ENCODE data around the gene UBR4.

DNA sequence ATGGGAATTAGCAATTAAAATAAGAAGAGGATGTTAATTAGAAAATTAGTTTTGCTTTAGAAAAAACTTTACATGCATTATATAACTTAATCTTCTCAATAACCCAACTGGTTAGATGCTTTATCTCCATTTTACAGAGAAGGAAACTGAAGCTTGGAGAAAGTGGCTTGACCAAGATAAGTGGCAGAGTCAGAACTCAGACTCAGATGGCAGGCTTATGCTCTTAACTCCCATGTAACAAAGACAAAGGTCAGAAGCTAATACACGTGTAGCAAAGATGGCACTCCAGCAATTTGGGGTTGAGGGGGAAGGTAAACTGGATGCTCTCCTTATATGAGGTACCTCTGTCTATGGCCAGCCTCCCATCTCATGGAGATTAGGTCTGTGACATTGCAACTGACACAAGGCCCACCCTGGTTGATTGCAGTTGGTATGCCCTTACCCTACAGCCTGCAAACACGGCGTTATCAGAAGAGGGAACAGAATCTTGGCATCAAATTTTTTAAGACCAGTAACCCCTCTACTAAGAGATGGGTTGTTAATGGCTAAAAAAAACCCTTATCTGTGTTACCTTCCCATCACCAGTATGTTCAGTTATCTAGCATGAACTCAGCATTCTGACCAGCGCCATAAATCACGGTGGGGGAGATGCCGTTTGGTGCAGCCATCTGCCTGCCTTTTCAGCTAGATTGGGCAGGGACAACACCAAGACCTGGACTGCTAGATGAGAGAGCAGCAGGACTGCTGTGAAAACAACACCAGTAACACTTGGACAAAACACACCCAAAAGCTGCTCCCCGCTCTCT, 97.0 kb downstream of the UBR4 start:
- TF ChIP-seq CTCF (IDR thresholded peaks at IDR 0.05): no peak
- TF ChIP-seq POLR2A (IDR thresholded peaks at IDR 0.05): no peak
